HG03097 (cell line): ENCODE measurements around the gene ZIC2.
"Not testable (repeated sequence)": the region's sequence is repeated elsewhere in the genome, so short reads cannot be mapped to it uniquely, and the experiment has no call there.

Source experiments
- ATAC-seq: cut with Tn5 transposase; IDR thresholded peaks from one replicate; pipeline ENCODE4 v1.9.1; 2021; ENCODE audit not compliant: unreplicated experiment, low FRiP score

ZIC2 gene

GRCh38 chr13:99995589-99996380, 14.2 kb downstream of the ZIC2 start:
- no peak for ATAC-seq

GRCh38 chr13:99996381-99996973, 14.9 kb downstream of the ZIC2 start:
- no peak for ATAC-seq

GRCh38 chr13:99997702-99998214, 16.2 kb downstream of the ZIC2 start:
- no peak for ATAC-seq

- ATAC-seq, result no peak
These were observed 16.7 kb downstream of the ZIC2 start for GRCh38 chr13:99998261-99998660.

- no peak for ATAC-seq
These were observed 33.0 kb downstream of the ZIC2 start for GRCh38 chr13:100014621-100015020.

GRCh38 chr13:100019780-100020356, 38.3 kb downstream of the ZIC2 start:
- no peak for ATAC-seq

GRCh38 chr13:100022798-100023197, 41.2 kb downstream of the ZIC2 start:
- no peak for ATAC-seq

GRCh38 chr13:100024023-100024422, 42.4 kb downstream of the ZIC2 start:
- no peak for ATAC-seq

- ATAC-seq, result no peak
These were observed 48.3 kb downstream of the ZIC2 start for GRCh38 chr13:100029933-100030332.

- not testable (repeated sequence) for ATAC-seq
These were observed 51.1 kb downstream of the ZIC2 start for GRCh38 chr13:100032642-100033041.

GRCh38 chr13:100035936-100036335, 54.4 kb downstream of the ZIC2 start:
- no peak for ATAC-seq
